ENCODE measurements around the gene PDPN.
"Not testable (repeated sequence)": the region's sequence is repeated elsewhere in the genome, so short reads cannot be mapped to it uniquely, and the experiment has no call there.

The PDPN gene, protein sequence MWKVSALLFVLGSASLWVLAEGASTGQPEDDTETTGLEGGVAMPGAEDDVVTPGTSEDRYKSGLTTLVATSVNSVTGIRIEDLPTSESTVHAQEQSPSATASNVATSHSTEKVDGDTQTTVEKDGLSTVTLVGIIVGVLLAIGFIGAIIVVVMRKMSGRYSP

DNA sequence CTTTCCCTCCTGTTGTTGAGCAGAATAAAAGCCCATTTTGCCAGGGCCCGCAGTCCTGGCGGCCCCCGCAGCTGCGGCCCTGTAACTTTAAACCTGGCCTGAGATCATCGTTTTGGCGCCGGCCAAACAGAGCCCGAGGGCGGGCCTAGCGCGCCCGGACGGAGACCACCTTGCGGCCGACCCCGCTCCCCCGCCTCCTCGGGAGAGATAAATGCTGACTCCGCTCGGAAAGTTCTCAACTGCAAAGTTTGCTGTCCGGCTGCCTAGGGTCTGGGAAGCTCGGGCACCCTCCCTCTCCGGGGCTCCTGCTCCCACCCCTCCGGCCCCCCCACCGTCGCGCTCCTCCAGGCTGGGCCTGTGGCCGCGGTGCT, at the start of gene PDPN:
TSS of gene PDPN (plus strand) at position 238 of the 371 bp plus-strand sequence. CDS start 202 bp downstream, outside the sequence.
- DNase-seq (ENCODE audit: low spot score) = no peak

DNA sequence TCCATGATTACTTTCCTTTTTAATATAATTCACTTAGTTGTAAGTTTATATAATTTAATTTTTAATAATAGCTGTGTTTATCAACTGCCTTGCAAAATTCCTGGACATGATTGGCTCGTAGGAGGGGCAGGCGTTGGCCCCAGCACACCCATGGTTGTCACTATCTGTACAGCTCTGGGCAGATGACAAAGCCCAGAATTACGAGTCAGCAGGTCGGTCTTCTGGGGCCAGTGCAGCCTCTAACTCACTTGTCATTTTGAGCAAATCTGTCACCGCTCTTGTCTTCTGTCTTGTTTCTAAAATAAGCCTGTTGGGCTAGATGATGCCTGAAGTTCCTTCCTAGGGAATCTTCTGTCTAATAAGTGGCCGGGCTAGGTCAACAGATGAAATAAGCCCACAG, 48.4 kb upstream of the PDPN start:
- DNase-seq (ENCODE audit: low spot score) = no peak

DNA sequence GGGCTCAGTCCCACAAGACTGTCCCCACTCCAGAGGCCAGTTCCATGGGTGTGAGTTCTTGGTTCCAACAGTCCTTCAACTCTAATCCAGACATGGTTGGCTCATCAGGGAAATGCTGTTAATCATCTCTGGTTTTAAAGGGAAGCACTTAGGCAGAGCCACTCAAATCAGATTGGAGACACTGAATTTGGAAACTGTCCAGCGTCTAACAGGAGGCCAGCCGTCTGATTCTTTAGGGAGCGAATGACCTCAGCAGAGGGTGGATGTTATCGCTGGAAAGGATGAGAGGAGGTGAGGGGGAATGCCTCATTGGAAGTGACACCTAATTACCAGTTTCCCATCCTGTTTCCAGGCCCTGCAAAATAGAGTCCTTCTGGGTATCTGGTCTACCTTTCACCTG, 47.1 kb upstream of the PDPN start:
- DNase-seq (ENCODE audit: low spot score) = no peak

- no peak for DNase-seq (ENCODE audit: low spot score)
These were observed 44.8 kb upstream of the PDPN start for GRCh38 chr1:13538832-13539231.

DNA sequence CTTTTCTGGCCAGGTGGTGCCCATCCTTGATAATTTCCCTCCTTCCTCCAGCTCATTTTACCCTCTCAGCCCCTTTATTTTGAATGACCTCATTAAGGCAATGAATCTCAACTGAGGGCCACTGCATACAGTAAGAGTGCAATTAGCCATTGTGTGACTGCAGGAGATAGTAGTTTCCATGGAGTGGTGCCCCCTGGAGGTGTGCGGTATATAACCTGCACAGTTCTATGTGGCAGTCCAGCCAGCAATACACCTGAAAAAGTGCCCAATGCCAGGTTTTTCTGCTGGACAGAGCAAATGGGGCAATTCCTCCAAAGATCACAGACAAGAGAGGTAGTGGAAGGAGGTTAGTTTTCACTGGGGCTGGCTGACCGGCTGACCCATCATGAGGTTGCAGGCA, 43.9 kb upstream of the PDPN start:
- no peak for DNase-seq (ENCODE audit: low spot score)

DNA sequence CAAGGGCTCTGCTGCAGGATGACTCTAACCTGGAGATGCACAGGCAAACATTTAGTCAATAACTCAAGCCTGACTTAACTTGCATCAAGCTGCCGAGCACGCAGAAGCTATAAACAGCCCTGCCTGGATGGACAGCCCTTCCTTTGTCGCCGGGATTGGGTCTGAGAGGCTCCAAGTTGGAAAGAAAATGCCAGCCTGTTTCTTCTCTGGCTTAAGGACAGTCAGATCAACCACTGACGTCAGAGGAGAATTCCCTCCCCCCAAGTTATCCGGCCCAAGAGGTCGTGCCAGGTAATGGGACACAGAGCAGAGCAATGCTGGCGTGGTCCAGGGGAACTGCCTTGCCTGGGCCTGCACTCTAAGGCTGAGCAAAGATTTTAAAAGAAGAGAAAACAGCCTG, 42.8 kb upstream of the PDPN start:
- no peak for DNase-seq (ENCODE audit: low spot score)

DNA sequence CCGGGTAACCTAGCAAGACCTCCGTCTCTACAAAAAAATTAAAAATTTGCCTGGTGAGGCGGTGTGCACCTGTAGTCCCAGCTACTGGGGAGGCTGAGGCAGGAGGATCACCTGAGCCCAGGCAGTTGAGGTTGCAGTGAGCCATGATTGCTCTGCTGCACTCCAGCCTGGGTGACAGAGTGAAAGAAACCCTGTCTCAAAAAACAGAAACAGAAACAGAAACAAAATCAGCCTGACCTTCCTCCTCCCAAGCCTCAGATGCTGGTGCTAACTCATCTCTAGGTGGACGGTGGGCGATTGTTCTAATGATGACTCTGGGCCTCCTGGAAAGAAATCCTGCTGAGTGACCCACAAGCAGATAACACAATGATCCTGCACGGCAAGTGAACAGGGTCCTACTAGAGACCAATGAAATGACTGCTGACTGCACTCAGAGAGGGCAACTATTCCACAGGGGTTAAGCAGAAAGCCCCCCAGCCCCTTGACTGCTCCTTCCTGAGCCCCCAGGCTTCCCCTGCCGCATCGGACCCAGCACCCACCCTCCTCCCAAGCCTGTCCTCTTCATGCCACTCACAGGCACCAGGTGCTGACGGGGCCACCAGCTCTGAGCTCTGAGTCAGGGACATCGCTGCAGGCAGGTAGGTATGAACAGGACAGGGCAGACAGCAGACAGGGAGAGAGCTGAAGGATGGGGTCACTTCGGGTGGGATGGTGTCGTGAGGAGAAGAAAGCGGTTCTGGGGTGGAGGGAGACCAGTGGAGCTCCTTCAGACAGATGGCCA, 42.0 kb upstream of the PDPN start:
- DNase-seq (ENCODE audit: low spot score) = no peak

- peak; percentile 6 for DNase-seq (ENCODE audit: low spot score)
These were observed 40.0 kb upstream of the PDPN start for GRCh38 chr1:13543451-13544220.

- DNase-seq (ENCODE audit: low spot score) = no peak
These were observed 39.4 kb upstream of the PDPN start for GRCh38 chr1:13544221-13544556.

GRCh38 chr1:13546791-13547190, 36.8 kb upstream of the PDPN start:
- DNase-seq (ENCODE audit: low spot score) = no peak

DNA sequence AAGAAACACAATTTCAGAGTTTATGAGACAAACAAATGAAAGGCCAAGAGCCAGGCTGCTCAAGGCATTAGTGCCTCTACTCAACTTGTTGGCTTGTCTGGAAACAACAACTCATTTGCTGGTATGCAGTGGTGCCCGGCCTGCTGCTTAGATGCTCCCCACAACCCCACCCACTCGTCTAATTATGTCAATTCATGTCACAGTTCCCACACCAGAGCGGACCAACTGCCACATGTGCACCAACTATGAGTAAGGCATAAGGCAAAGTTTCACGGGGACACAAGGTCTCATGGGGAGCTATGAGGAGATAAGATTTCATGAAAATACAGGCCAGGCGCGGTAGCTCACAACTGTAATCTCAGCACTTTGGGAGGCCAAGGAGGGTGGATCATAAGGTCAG, 35.4 kb upstream of the PDPN start:
- no peak for DNase-seq (ENCODE audit: low spot score)

DNA sequence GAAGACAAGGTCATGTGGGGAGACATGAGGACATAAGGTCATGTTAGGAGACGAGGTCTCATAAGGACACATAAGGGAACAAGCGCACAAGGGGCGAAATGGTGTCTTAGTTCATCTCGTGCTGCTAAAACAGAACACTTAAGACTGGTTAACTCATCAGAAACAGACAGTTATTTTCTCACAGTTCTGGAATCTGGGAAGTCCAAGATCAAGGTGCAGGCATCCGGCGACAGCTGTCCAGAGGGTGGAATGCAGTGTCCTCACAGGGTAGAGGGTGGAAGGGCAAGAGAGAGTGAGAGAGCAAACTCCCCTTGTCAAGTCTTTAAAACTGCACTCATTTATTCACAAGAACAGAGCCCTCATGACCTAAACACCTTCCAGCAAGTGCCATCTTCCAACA, 34.6 kb upstream of the PDPN start:
- no peak for DNase-seq (ENCODE audit: low spot score)

GRCh38 chr1:13549521-13549920, 34.1 kb upstream of the PDPN start:
- no peak for DNase-seq (ENCODE audit: low spot score)

- no peak for DNase-seq (ENCODE audit: low spot score)
These were observed 33.0 kb upstream of the PDPN start for GRCh38 chr1:13550663-13551062.

DNA sequence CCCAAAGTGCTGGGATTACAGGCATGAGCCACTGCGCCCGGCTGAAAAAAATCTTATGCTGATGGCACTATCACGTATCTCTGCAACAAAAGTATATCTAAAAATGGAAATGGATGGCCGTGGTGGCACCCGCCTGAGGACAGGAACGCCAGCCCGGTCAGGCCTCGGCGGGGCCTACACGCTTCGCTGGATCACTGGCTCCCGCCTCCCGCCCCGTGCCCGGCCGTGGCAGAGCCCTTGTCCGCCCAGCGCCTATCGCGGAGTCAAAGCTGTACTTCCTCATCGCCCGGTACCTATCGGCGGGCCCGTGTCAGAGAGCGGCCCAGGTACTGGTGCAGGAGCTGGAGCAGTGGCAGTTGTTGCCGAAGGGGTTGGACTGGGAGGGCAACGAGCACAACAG, 28.8 kb upstream of the PDPN start:
- DNase-seq (ENCODE audit: low spot score) = no peak

DNA sequence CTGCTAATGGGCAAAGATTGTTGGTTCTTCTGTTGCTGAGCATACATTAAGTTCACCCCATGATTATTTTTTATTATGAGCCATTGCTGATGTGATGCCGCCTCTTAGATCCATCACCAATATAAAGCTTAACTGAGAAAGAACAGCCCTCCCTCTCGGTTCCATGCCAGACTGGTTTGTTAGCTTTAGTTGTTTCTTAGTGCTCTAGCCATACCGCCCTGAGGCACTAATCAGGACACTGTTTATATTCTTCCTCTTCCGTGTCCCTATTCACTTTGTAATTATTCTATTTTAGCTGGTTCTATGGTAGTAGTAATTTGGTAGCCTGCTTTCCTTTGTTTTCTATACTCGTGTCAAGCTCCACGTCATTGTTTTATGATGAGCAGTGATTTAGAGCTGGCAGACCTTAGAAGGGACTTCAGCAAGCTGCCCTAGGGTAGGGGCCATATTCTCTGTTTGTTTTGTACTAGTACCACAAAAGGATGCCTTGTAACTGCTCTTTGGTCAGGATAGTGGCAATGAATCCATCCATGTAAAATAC, 27.3 kb upstream of the PDPN start:
- DNase-seq (ENCODE audit: low spot score) = no peak

DNA sequence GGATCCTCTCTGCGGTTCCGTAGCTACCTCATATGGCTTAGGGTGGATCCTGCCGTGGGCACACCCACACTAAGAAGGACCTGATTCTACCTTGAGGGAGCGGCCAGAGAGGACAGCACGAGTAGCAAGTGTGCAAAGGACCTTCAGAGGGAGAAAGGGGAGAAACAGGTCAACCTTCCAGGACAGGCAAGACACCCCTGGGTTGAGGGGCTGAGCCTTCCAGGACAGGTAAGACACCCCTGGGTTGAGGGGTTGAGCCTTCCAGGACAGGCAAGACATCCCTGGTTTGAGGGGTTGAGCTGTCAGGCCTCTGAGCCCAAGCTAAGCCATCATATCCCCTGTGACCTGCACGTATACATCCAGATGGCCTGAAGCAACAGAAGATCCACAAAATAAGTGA, 23.1 kb upstream of the PDPN start:
- no peak for DNase-seq (ENCODE audit: low spot score)

DNA sequence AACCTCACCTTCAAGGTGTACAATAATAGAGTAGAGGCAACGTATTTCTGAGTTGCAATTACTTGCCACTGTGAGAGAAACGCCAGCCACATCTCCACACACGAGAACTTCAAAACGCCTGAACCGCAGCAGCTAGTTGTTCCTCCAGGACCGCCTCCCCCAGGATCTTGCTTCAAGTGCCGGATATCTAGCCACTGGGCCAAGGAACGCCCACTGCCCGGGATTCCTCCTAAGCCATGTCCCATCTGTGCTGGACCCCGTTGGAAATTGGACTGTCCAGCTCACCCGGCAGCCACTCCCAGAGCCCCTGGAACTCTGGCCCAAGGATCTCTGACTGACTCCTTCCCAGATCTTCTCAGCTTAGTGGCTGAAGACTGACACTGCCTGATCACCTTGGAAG, 20.7 kb upstream of the PDPN start:
- not testable (repeated sequence) for DNase-seq (ENCODE audit: low spot score)

DNA sequence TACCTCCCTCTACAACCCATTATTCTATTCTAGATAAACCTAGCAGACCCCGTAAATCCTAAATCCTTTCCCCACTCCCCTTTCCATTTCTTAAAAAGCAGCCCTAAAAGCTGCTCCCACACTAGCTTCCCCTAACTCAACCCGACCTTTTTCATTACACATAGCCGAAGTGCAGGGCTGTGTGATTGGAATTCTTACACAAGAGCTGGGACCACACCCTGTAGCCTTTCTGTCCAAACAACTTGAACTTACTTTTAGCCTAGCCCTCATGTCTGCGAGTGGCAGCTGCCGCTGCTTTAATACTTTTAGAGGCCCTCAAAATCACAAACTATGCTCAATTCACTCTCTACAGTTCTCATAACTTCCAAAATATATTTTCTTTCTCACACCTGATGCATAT, 19.6 kb upstream of the PDPN start:
- no peak for DNase-seq (ENCODE audit: low spot score)

GRCh38 chr1:13570435-13570834, 13.2 kb upstream of the PDPN start:
- DNase-seq (ENCODE audit: low spot score) = not testable (repeated sequence)

GRCh38 chr1:13570924-13571323, 12.7 kb upstream of the PDPN start:
- no peak for DNase-seq (ENCODE audit: low spot score)

- no peak for DNase-seq (ENCODE audit: low spot score)
These were observed 10.0 kb upstream of the PDPN start for GRCh38 chr1:13573586-13573985.

GRCh38 chr1:13576926-13577325, 6.7 kb upstream of the PDPN start:
- DNase-seq (ENCODE audit: low spot score) = no peak

Data from kidney capillary endothelial cell (primary cell).